GM18873 (cell line): Measurements from ENCODE around the gene CHERP.
"Not testable (repeated sequence)": the region's sequence is repeated elsewhere in the genome, so short reads cannot be mapped to it uniquely, and the experiment has no call there.

Source experiments
- ATAC-seq: cut with Tn5 transposase; IDR thresholded peaks from one replicate; pipeline ENCODE4 v1.9.1; 2021; ENCODE audit warnings: mild to moderate bottlenecking, moderate library complexity, moderate number of reproducible peaks; ENCODE audit not compliant: unreplicated experiment, low FRiP score

CHERP gene

DNA sequence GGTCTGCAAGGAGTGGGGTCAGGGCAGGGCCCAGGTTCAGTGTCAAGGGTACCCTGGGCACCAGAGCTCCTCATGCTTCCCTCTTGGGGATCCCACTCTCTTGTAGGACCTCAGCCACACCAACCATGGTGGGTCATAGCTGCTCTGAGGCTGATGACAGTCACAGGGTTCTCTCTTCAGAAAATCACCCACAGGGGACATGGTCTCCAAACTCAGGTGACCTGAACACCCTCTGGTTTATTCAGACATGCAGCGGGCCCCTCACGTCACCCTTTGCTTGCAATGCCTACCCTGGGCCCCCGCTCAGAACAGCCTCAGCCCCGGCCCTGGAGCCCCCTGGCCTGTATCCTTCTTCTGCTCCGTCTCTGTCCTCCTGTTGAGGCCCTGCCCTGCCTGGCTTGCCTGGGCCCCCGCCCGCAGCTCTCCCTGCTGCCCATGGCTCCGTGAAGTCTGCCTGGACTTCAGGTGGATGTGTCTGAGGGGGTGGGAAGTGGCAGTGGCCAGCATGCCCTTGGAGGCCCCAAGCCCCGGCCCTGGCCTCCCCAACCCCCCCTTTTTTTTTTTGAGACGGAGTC is 20.4 kb downstream of the CHERP start:
- ATAC-seq, result no peak

- ATAC-seq, result no peak
Observed at GRCh38 chr19:16520986-16521624, 21.1 kb downstream of the CHERP start.

DNA sequence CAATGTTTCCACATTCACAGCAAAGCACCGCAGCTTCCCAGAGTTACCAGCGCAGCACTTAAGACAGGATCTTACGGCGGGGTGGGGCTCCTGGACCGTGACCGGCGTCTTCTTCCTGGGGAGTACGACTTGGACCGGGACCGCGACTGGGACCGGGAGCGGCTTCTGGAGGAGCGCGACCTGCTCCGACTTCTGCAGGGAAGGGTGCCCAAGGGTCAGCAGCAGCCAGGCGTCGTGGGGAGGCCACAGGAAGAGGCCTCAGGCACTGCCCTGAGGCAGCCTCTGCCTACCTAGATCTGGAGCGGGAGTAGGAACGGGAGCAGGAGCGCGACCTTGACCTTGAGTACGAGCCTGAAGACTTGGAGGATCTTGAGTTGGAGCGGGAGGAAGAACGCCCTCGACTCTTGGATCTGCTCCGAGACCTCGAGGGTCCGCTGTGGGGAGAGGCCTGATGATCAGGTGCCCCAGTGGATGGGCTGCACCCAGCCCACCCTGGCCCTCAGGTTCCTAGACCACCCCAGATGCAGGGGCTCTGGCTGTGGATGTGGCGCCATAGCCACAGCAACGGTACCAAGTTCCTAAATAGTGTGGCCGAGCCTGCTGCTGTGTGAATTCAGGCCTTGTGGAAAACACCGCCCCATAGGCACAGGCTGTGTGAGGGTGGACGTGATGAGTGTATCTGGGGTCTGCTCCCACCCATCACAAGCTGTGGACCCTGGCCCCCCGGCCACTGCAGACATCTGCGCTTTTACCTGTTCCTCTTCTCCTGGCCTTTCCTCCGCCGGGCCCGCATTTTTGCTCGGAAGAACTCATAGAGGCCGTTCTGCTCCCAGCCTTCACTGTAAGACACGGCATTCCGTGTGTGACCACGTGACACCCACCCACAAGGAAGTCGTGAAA is 21.9 kb downstream of the CHERP start:
- no peak for ATAC-seq

- no peak for ATAC-seq
Observed at GRCh38 chr19:16519230-16519687, 23.0 kb downstream of the CHERP start.

- ATAC-seq, result no peak
Observed at GRCh38 chr19:16518483-16519229, 23.6 kb downstream of the CHERP start.

DNA sequence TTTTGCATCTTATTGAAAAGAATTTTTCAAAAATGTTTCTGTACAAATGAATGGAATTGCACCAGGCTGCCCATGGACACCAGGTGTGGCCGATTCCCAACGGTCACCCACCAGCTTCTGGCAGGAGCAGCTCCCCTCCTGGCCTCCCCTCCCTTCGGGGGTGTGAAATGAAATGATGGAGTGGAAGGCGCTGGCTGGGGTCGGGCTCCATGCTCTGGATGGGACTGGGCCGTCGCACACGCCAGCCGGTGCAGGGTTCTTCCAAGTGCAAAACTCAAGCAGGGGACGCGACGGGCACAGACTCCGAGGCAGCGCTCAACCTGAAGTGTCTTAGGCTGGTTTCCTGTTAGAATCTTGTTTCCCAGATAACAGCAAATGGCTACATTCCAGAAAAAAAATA is 24.2 kb downstream of the CHERP start:
- no peak for ATAC-seq

DNA sequence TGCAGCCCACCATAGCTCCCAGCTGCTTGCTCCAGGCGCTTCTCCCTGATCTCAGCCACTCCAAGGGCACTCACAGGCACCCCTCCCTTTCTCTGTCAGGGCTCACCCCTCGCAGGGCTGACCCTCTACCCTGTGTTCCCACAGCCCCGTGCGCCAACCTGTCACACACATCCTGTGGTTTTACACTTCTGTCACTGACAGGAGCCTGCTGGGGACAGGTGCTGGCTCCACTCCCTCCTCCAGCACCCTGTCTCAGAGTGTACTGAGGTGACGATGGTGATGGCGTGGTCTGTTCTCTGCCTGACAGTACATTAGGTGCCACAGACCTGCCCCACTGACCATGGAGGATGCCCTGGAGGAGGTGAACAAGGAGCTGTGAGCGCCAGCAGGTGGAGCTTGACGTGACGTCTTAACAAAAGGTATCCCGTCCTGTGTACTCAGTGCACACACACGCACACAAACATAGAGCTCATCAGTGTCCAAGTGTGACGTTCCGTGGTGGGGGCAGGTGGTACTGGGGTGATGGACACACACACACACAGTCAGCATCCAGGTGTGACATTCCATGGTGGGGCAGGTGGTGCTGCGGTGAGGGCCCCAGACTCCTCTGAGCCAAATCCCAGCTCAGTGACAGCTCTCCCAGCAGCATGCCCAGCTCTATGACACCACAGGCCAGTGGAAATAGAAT is 25.2 kb downstream of the CHERP start:
- no peak for ATAC-seq

DNA sequence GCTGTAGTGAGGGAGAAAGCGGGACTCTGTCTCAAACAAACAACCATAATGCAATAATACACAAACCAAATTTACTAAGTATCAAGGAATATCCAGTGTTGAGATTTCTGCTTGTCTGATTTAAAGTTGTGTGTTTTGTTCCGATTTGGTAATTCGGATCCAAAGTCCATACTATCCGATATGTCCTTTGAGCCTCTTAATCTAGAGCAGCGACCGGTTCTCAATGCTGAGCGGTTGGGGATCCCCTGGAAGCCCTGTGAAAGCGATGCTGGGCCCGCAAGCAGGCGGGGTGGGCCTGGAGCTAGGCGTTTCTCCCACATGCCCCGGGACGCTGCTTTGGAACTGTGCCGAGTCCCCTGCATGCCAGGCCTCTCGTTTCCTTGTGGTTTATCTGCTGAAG is 25.9 kb downstream of the CHERP start:
- no peak for ATAC-seq

DNA sequence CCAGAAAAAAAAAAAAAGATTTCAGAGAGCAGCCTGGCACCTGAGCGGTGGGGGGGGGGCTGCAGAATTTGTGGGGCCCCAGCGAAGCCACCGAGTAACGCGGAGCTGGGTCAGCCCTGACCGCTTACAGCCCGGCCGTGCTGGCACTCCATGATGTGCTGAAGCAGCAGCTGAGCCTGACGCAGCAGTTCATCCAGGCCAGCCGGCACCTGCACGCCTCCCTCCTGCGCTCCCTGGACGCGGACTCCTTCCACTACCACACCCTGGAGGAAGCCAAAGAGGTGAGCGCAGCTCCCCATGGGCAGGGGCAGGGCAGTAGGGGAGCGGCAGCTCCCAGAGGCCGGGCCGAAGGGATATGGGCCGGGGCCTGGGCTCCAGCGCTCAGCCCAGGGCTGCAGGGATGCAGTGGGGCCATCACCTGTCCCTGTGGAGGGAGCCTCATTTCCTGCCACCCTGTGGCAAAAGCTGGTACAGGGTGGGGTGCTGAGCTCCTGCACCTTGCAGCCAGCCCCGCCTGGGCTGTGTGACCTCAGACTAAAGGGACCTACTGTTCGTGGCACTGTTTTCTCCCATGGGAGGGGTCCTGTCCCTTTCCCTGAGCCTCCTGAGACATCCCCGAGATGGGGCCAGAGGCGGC is 27.7 kb downstream of the CHERP start:
- ATAC-seq, result no peak

DNA sequence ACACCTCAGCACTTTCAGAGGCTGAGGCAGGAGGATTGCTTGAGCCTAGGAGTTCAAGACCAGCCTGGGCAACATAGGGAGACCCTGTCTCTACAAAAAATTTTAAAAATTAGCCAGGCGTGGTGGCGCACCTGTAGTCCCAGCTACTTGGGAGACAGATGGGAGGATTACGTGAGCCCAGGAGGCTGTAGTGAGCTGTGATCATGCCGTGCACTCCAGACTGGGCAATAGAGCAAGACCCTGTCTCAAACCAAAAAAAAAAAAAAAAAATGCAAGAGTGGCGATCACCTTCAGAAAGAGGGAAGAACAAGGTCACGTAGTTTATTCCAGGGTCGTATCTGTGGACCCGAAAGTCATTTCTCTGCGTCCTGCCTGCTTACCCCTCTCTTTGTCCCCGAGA is 29.6 kb downstream of the CHERP start:
- ATAC-seq, result not testable (repeated sequence)

GRCh38 chr19:16509141-16510061 is 32.8 kb downstream of the CHERP start:
- ATAC-seq, result no peak

DNA sequence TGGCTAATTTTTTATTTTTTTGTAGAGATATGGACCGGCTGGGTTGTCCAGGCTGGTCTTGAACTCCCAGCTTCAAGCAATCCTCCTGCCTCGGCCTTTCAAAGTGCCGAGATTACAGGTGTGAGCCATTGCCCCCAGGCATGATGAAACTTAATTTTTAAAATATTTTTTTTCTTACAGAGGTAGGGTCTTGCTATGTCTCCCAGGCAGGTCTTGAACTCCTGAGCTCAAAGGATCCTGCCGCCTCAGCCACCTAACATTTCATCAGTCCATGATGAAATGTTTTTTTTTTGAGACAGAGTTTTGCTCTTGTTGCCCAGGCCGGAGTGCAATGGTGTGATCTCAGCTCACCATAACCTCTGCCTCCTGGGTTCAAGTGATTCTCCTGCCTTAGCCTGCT is 33.7 kb downstream of the CHERP start:
- ATAC-seq, result no peak

GRCh38 chr19:16506961-16507360 is 35.3 kb downstream of the CHERP start:
- ATAC-seq, result no peak

- not testable (repeated sequence) for ATAC-seq
Observed at GRCh38 chr19:16506161-16506560, 36.1 kb downstream of the CHERP start.

GRCh38 chr19:16504271-16504670 is 38.0 kb downstream of the CHERP start:
- ATAC-seq, result no peak

GRCh38 chr19:16497837-16498236 is 44.4 kb downstream of the CHERP start:
- no peak for ATAC-seq

DNA sequence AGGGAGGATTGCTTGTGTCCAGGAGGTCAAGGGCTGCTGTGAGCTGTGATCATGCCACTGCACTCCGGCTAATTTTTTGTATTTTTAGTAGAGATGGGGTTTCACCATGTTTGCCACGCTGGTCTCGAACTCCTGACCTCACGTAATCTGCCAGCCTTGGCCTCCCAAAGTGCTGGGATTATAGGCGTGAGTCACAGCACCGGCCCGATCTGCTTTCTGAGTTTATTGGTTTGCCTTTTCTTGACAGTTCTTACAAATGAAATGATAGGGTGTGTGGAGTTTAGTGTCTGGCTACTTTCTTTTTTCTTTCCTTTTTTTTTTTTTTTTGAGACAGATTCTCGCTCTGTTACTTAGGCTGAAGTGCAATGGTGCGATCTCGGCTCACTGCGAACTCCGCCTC is 45.2 kb downstream of the CHERP start:
- no peak for ATAC-seq

- ATAC-seq, result no peak
Observed at GRCh38 chr19:16496613-16496983, 45.6 kb downstream of the CHERP start.
